Fibroblast of upper back skin (primary cell): Measurements from ENCODE around the gene HSPA9.

Experiments
- DNase-seq: peaks from one replicate; pipeline ENCODE4 v3.0.0-alpha.2; 2013

The HSPA9 gene

DNA sequence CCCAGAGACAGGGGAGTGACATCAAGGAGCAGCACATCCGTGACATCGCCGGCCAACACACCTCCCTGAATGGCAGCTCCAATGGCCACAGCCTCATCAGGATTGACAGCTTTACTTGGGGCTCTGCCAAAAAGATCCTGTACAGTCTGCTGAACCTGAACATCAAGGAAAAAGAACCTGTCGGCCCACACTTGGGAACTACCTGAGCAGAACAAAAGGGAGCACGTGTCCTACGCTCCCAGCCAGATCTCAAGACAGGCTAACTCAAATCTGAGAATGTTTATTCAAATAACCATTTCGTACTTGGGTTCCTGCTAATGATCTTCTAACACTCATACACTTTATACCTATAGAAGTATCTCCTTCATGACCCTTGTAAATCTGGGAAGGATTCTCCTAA, 15.3 kb downstream of the HSPA9 start:
- DNase-seq: no peak

DNA sequence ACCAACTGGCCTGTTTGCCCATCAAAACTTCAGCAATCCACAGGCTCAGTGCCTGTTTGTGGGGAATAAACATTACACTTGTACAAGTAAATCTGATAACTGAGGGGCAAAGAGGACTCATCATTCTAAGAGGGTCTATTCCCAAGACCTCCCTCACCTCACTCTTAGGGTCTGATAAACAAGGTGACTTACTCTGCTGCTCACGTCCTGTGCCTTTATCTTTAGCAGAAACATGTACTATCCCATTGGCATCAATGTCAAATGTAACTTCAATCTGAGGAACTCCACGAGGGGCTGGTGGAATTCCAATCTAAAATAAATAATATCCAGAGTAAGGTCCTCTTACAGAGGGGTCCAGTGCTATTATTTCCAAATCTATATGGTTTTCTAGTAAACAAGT, 17.5 kb downstream of the HSPA9 start:
- DNase-seq: no peak

DNA sequence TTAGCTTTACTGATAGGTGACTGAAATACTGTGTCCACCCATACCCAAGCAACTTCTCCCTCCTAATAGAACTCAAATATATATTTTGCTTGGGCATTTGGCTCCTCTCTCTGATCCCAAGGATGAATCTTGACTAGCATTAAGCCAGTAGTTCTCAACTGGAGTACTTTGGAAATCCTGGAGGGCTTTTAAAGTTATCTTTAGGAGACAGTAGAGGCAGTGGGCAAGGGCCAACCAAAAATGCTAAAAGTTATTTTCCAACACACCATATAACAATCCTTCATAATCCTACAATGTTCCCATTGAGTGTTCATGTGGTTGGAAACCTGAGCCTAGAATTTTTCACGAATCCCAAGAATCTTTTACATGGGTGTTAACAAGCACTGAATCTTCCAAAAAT, 21.1 kb downstream of the HSPA9 start:
- DNase-seq: no peak

- no peak for DNase-seq
These were observed 21.6 kb downstream of the HSPA9 start for GRCh38 chr5:138553437-138554095.

DNA sequence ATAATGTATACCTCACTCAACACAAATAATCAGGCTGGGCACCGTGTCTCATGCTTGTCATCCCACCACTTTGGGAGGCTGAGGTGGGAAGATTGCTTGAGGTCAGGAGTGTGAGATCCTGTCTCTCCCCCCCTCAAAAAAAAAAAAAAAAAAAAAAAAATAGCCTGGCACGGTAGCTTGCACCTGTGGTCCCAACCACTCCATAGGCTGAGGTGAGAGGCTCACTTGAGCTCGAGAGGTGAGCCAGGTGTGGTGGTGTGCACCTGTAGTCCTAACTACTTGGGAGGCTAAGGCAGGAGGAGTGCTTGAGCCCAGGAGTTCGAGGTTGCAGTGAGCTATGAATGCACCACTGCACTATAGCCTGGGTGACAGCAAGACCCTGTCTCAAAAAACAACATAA, 22.5 kb downstream of the HSPA9 start:
- DNase-seq: no peak

DNA sequence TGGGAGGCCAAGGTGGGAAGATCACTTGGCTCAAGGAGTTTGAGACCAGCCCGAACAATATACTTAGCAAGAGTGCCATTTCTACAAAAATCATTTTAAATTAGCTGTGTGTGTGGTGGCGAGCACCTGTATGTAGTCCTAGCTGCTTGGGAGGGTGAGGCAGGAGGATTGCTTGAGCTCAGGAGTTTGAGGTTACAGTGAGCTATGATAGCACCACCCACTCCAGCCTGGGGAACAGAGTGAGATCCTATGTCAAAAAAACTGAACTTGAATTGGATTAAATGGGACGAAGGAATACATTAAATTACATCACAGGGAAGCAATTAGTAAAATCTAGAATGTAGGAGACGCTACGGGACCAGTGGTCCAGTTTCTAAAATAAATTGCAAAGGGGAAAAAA, 25.8 kb downstream of the HSPA9 start:
- no peak for DNase-seq

DNA sequence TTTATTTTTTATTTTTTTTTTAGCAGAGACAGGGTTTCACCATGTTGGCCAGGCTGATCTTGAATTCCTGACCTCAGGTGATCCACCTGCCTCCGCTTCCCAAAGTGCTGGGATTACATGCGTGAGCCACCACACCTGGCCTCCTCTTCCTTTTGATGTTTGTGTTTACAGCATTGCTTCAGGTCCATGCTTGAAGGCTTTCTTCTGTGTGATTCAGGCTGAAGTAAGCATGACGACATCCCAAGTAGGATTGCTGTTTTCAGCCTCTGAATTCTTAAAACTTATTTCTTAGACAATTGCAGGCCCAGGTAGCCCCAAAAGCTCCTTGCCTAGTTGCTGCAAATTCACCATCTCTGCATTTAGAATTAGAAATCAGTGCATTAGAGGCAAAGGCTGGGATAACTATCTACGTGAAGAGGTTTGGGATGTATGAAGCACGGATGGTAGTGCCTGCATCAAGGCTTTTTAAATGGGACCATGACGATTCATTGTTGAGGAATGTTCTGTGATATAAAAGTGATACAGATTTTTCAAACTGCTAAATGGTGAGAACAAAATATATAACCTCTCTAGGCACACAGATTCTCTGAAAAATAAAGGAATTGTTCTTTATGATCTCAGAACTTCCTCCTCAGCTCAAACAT, 29.2 kb downstream of the HSPA9 start:
- no peak for DNase-seq

- DNase-seq: peak; percentile 25
These were observed 30.7 kb downstream of the HSPA9 start for GRCh38 chr5:138544181-138545134.

DNA sequence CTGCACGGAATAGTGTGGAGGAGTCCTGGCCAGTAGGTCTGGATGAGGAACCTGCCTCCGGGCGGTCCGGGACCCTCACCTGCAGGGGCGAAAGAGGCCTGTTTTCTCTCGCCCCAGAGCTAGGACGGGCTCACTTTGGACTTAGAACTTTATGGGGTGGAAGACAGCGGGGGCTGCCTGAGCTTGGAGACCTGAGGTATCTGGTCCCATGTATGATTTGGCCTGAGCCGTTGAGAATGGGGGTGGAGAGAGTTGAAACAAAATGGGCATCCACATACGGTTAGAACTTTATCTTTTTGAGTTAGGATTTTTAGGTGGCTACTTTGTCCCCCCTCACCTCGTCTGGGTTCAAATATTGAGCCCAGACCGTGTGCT, 31.5 kb downstream of the HSPA9 start:
- DNase-seq: no peak

DNA sequence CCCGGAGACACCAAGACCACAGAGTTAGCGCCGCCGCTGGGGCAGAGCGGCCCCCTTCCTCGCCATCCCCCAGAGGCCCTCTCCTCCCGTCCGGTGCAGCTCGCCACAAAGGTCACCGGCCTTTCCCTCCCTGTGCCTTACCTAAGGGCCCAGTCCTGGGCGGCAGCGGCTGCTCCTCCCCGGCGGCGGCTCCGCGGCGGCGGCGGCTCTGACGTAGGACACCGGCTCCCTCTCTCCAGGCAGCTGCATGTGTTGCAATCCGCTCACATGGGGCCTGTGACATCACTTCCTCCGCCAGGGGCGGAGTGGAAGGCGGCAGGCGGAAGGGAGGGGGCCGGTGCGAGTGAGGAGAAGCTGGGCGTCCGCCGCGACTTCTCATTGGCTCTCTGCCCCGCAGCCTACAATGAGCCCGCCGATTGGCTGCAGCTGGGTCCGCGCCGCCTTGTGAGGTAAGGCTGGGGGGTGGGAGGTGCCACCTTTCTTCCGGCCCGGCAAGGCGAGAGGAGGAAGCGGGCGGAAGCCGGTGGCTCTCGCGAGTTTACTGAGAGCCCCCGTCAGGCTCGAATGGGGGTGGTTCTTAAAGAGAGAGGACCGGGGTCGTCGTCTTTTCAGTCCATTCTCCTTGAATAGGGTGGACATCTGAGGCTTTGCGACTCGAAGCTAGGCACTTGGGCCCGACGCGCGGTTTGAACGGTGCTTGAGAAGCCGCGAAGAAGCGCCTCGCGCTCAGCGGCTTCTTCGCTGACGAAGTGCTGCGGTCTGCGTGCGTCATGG, 32.1 kb downstream of the HSPA9 start, which contains the start of gene ETF1:
Gene ETF1 (minus strand): TSS at position 281 of the 774 bp plus-strand sequence. CDS start 318 bp downstream, outside the sequence.
- DNase-seq: peak; percentile 100

GRCh38 chr5:138542180-138542955, 32.8 kb downstream of the HSPA9 start:
- no peak for DNase-seq

GRCh38 chr5:138541511-138542179, 33.6 kb downstream of the HSPA9 start:
- DNase-seq: no peak

DNA sequence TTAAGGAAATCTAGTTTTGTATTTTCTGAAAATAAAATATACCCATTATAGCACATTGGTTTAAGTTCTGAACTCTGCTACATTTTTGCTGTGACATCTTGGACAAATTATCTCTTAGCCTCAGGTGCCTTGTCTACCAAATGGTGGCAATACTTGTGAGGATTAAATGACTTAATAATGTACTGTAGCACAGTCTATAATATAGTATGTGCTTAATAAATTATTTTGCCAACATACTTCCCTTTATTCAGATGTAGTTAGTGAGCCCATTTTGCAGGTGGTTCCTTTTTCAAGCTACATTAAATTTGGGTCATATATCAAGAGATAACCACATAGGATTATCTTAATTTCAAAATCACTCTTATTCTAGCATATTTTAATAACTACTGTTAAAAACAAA, 35.4 kb downstream of the HSPA9 start:
- no peak for DNase-seq

DNA sequence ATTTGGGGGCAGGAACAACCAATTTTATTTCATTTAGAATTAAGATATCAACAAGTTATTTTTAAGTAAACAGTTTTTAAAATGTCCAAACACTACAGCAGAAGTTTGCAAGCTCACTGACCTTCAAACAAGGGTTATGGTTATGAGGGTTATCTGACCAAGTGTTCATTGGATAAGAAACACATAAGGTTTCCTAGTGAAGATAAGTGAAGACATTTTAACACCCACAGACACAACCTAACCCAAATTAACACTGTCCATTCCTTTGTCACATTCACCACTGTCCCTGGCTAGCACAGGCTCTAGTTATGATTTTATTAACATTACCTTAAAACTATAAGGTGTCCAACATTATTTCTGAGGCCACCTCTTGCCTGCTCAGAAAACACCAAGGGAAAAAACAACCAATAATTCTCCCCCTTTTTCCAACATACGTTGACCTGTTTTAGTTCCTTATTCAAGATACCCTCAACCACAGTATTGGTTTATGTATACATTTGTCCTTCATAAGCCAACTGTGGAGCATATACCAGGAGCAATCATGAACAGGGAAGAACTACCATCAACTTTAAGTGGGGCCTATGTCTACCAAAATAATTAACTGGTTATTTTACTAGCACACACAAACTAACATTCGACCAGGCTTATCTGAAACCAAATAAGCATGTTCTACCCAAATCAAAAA, 36.1 kb downstream of the HSPA9 start:
- no peak for DNase-seq

- no peak for DNase-seq
These were observed 38.4 kb downstream of the HSPA9 start for GRCh38 chr5:138536665-138537315.

DNA sequence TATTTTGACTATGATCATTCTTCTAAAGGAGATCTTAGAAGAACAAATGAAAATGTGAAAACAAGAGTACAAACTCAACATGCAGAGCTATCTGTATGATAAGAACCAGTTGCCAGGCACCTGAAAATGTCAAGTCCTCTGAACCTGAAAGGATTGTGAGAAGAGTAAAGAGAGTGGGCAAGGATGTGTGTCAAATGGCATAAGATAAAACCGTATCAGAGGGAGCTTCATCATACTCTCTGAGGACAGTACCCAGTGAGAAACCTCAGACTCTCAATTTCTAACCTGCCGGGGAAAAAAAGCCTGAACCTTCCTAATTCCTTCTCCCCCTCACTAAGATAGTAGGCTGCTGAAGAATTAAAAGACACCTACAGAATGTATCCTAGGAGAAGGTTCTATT, 39.0 kb downstream of the HSPA9 start:
- no peak for DNase-seq

GRCh38 chr5:138533973-138534941, 40.9 kb downstream of the HSPA9 start:
- DNase-seq: no peak

DNA sequence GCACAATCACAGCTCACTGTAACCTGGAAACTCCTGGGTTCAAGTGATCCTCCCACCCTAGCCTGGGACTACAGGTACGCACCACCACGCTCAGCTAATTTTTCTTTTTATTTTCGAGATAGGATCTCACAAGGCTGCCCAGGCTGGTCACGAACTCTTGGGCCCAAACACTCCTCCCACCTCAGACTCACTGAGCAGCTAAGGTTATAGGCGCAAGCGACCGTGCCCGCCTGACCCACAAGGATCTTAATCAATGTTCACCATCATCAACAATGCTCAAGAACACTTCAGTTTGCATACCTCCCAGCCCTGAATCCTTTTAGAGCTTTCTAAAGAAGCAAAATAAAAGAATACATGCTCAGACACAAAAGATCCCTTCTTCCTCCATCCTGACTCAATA, 45.4 kb downstream of the HSPA9 start:
- no peak for DNase-seq
